ENCODE data around the gene RASEF.

RASEF gene

GRCh38 chr9:83070261-83070660, 7.3 kb upstream of the RASEF start:
- TF ChIP-seq POLR2A (IDR thresholded peaks at IDR 0.05; ENCODE audit: extremely low read depth, insufficient read length) (no peak), MAX (IDR thresholded peaks at IDR 0.05; ENCODE audit: low read depth, low read length) (no peak), MYC (IDR thresholded peaks at IDR 0.05; ENCODE audit: low read depth, low read length) (no peak), CTCF (IDR thresholded peaks at IDR 0.05; ENCODE audit: low read depth, low read length) (no peak)
- no peak for DNase-seq (ENCODE audit: low read depth)
- no peak overlapping the region for H3K4me3 ChIP-seq (ENCODE audit: low read depth, low read length)

- TF ChIP-seq MAX (IDR thresholded peaks at IDR 0.05; ENCODE audit: low read depth, low read length): no peak
- TF ChIP-seq CTCF (IDR thresholded peaks at IDR 0.05; ENCODE audit: low read depth, low read length): no peak
- no peak for TF ChIP-seq MYC (IDR thresholded peaks at IDR 0.05; ENCODE audit: low read depth, low read length)
- no peak for TF ChIP-seq POLR2A (IDR thresholded peaks at IDR 0.05; ENCODE audit: extremely low read depth, insufficient read length)
- no peak for DNase-seq (ENCODE audit: low read depth)
- no peak overlapping the region for H3K4me3 ChIP-seq (ENCODE audit: low read depth, low read length)
Observed at GRCh38 chr9:83069651-83070050, 6.7 kb upstream of the RASEF start.

GRCh38 chr9:83068414-83068813, 5.5 kb upstream of the RASEF start:
- no peak overlapping the region for H3K4me3 ChIP-seq (ENCODE audit: low read depth, low read length)
- TF ChIP-seq POLR2A (IDR thresholded peaks at IDR 0.05; ENCODE audit: extremely low read depth, insufficient read length): no peak
- no peak for TF ChIP-seq CTCF (IDR thresholded peaks at IDR 0.05; ENCODE audit: low read depth, low read length)
- TF ChIP-seq MYC (IDR thresholded peaks at IDR 0.05; ENCODE audit: low read depth, low read length): no peak
- TF ChIP-seq MAX (IDR thresholded peaks at IDR 0.05; ENCODE audit: low read depth, low read length): no peak
- DNase-seq (ENCODE audit: low read depth): no peak

- H3K4me3 ChIP-seq (ENCODE audit: low read depth, low read length): no peak overlapping the region
- DNase-seq (ENCODE audit: low read depth): no peak
- TF ChIP-seq POLR2A (IDR thresholded peaks at IDR 0.05; ENCODE audit: extremely low read depth, insufficient read length) (no peak), MAX (IDR thresholded peaks at IDR 0.05; ENCODE audit: low read depth, low read length) (no peak), CTCF (IDR thresholded peaks at IDR 0.05; ENCODE audit: low read depth, low read length) (no peak), MYC (IDR thresholded peaks at IDR 0.05; ENCODE audit: low read depth, low read length) (no peak)
Observed at GRCh38 chr9:83067579-83067978, 4.6 kb upstream of the RASEF start.

GRCh38 chr9:83066771-83067170, 3.8 kb upstream of the RASEF start:
- no peak for DNase-seq (ENCODE audit: low read depth)

More at GRCh38 chr9:83066771-83067170, 3.8 kb upstream of the RASEF start:
- H3K4me3 ChIP-seq (ENCODE audit: low read depth, low read length): no peak overlapping the region
- no peak for TF ChIP-seq CTCF (IDR thresholded peaks at IDR 0.05; ENCODE audit: low read depth, low read length)
- TF ChIP-seq MYC (IDR thresholded peaks at IDR 0.05; ENCODE audit: low read depth, low read length): no peak
- no peak for TF ChIP-seq MAX (IDR thresholded peaks at IDR 0.05; ENCODE audit: low read depth, low read length)
- no peak for TF ChIP-seq POLR2A (IDR thresholded peaks at IDR 0.05; ENCODE audit: extremely low read depth, insufficient read length)

Data from NB4 (cell line).